WI38 (cell line): ENCODE results near the gene PDPK1.

ENCODE experiments used
- H3K4me3 ChIP-seq: 2 replicates; pipeline ENCODE4 v1.5.1; 2011; ENCODE audit warnings: low read depth, mild to moderate bottlenecking, control low read depth, low read length
- TF ChIP-seq, protein P1 (sequence below): IDR thresholded peaks from 2 replicates; pipeline ENCODE4 v1.5.1; 2012; ENCODE audit warnings: low read depth, mild to moderate bottlenecking, control low read depth, low read length

PDPK1 gene

DNA sequence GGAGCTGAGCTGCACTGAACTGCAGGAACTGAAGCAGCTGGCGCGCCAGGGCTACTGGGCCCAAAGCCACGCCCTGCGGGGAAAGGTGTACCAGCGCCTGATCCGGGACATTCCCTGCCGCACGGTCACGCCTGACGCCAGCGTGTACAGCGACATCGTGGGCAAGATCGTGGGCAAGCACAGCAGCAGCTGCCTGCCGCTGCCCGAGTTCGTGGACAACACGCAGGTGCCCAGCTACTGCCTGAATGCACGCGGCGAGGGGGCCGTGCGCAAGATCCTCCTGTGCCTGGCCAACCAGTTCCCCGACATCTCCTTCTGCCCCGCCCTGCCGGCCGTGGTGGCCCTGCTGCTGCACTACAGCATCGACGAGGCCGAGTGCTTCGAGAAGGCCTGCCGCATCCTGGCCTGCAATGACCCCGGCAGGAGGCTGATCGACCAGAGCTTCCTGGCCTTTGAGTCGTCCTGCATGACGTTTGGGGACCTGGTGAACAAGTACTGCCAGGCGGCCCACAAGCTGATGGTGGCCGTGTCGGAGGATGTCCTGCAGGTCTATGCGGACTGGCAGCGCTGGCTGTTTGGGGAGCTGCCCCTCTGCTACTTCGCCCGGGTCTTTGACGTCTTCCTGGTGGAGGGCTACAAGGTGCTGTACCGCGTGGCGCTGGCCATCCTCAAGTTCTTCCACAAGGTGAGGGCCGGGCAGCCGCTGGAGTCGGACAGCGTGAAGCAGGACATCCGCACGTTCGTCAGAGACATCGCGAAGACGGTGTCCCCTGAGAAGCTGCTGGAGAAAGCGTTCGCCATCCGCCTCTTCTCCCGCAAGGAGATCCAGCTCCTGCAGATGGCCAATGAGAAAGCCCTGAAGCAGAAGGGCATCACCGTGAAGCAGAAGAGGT is 41.4 kb upstream of the PDPK1 start:
- TF ChIP-seq, protein P1, sequence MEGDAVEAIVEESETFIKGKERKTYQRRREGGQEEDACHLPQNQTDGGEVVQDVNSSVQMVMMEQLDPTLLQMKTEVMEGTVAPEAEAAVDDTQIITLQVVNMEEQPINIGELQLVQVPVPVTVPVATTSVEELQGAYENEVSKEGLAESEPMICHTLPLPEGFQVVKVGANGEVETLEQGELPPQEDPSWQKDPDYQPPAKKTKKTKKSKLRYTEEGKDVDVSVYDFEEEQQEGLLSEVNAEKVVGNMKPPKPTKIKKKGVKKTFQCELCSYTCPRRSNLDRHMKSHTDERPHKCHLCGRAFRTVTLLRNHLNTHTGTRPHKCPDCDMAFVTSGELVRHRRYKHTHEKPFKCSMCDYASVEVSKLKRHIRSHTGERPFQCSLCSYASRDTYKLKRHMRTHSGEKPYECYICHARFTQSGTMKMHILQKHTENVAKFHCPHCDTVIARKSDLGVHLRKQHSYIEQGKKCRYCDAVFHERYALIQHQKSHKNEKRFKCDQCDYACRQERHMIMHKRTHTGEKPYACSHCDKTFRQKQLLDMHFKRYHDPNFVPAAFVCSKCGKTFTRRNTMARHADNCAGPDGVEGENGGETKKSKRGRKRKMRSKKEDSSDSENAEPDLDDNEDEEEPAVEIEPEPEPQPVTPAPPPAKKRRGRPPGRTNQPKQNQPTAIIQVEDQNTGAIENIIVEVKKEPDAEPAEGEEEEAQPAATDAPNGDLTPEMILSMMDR, result no peak
- H3K4me3 ChIP-seq, result no peak overlapping the region

DNA sequence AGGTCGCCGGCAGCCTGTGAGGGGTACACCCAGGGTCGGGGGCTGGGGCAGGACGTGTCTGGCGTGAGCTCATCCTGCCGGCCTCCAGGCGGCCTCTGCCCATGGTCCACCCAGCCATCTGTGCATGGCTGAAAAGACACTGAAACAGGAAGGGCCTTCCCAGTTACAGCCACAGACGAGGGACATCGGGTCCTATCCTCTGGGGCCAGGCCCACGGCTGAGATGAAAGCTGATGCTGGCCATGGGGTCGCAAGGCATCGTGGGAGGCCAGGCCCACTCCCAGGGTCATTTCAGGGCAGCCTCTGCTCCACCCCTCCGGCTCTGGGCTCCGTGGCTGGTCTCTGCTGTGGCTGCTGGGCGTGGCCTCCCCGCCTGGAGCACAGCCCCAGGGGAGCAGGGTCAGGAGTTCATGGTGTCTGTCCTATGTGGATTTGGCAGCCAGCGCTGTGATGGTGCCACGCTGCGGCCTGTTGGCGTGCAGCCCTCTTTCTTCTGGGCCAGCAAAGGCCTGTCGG is 40.6 kb upstream of the PDPK1 start:
- H3K4me3 ChIP-seq, result no peak overlapping the region
- TF ChIP-seq, protein P1, result no peak

DNA sequence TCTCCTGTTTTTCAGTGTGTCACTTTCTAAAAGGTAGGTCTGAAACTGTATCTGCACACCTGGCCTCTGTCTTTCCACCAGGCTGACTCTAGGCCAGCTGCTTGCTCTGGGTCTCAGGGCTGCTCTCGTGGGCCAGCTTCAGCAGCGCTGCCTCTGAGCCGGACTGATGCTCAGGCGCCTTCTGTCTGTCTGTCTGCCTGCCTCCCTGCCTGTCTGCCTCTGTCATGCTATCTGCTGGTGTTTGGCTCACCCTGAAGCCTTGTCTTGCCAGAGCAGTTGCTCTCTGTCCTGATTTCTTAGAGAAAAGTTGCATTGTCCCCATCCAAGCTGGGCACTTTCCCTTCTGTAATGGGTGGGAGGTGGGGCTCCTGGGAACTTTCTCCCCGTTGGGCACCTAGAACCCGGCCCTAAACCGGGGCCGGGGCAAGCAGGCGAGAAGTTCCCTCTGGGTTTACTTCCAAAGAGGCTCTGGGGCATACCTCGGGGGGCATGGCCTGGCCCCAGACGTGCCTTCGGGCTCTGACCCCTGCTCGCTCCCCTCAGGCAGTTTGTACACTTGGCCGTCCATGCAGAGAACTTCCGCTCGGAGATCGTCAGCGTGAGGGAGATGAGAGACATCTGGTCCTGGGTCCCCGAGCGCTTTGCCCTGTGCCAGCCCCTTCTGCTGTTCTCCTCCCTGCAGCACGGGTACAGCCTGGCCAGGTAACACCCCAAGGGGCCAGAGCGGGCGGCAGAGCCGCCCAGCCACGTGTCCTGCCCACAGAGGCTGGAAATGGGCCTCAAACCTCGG is 39.9 kb upstream of the PDPK1 start:
- no peak overlapping the region for H3K4me3 ChIP-seq
- TF ChIP-seq, protein P1, result no peak

DNA sequence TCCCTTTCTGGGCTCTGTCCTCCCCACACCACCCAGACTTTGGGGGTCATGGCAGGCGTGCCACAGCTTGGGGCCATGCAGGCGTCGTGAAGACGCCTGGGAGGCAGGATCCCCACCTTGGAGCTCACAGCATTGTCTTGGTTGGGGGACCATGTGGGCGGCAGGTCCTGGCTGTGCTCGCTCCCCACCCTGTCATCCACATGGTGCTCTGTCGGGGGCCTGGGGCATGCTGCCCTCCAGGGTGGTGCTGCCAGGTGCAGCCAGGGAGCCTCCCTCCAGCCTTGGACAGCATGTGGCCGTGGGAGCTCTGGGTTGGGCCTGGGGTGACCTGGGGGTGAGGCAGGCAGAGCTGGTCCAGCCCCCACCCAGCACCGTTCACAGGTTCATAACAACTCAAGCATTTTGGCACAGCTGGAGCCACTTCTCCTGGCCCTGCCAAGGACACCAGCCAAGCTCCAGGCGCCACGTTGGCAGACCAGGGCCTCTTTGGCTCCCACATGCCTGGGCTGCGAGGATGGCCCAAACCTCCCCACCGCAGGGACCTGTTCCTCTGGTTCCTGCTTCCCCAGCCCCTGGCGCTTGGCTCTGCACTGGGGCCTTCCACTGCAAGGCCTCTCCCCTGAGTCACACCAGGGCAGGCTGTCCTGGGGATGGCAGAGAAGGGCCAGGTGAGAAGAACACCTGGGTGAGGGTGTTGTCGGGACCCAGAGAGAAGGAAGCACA is 39.1 kb upstream of the PDPK1 start:
- TF ChIP-seq, protein P1, result no peak
- H3K4me3 ChIP-seq, result no peak overlapping the region

DNA sequence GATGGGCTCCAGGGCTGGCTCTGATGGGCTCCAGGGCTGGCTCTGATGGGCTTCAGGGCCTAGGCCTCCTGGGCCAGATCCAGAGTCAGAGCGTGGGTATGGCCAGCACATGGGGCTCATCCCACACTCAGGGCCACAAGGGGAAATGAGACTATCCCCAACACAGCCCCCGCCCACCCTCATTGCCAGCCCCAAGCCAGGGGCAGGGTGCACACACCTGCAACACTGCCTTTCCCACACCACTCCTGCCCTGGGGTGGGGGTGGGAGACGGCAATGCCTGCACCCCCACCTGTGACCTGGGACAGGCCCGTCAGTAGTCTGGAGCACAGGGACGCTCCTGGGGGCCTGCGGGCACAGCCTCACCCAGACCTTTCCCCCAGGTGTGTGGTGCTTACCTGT is 38.4 kb upstream of the PDPK1 start:
- TF ChIP-seq, protein P1, result no peak
- no peak overlapping the region for H3K4me3 ChIP-seq

DNA sequence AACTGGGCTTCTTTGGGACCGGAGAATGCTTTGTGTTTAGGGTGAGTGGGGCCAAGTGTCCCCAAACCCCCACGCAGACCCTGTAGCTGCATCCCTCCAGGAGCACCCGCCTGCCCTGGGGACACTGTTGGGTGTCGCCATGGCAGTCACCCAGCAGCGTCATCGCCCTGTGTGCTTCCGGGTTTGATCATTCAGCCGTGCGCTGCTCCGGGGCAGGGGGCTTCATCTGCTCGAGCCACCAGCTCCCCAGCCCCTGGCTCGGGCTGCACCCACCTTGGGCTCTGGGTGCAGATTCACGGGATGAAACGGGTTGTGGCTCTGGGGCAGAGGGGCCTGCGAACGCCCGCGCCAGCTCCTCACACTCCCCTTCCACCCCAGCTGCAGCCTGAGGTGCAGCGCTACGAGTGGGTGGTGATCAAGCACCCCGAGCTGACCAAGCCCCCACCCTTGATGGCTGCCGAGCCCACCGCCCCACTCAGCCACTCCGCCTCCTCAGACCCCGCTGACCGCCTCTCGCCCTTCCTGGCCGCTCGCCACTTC is 37.9 kb upstream of the PDPK1 start:
- TF ChIP-seq, protein P1, result no peak
- no peak overlapping the region for H3K4me3 ChIP-seq
